Measurements from ENCODE around the gene GPATCH11. TPM values are rescaled to one million over a fixed set of nuclear protein-coding genes. Genes with fewer than 3 reads are reported as not detected.

Gene GPATCH11
- total RNA-seq, 1 experiment from 2014 or later: 16.4 TPM

DNA sequence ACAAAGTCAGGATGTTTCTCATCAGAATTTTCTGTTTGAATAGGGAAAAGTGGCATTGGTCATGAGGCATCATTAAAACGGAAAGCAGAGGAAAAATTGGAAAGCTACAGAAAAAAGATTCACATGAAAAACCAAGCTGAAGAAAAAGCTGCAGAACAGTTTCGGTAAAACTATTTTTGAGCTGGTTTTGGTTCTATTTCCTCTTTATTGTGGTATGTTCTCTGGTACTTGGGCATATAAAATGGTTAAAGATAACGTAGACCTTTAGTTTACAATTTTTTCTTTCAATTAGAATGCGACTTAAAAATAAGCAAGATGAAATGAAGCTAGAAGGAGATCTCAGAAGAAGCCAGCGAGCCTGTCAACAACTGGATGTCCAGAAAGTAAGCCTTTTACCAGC, 7.6 kb downstream of the GPATCH11 start:
- H3K4me1 ChIP-seq (ENCODE audit: low read length): peaks cover 58% of the 10 kb centered on the region

DNA sequence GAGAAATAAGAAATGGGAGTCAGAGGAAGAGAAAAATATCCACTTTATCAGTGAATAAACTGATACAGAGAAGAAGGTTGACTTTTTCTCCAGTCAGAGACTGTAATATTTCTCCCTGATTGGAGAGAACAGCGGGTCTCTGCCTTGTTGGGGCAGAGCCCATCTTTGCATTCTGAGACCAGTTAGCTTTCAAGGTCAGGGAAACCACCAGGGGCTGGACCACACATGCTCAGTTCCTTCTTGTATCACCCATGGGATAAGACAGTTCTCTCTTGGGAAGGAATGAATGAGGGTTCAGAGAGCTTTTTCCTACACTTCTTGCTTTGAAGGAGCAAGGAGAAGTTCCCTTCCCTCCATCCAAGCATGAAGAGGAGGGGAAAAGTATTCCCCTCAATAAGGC, 12.2 kb downstream of the GPATCH11 start:
- Histone ChIP-seq H4K20me1 (ENCODE audit: insufficient read depth, low read depth, low read length) (no peaks in the 10 kb centered on the region), H3K9me2 (replicated peaks; ENCODE audit: insufficient read depth, low read length) (no peaks in the 10 kb centered on the region), H3K9me3 (ENCODE audit: low read length) (no peaks in the 10 kb centered on the region), H3K4me2 (ENCODE audit: low read depth, low read length, poor library complexity, severe bottlenecking) (no peak overlapping the region), H2AFZ (ENCODE audit: low read length) (no peak overlapping the region), H3K79me2 (ENCODE audit: low read length) (no peaks in the 10 kb centered on the region), H3K4me3 (ENCODE audit: low read length) (no peak overlapping the region), H3K9ac (ENCODE audit: low read length) (no peak overlapping the region), H3K4me1 (ENCODE audit: low read length) (peaks cover 16% of the 10 kb centered on the region), H3K36me3 (ENCODE audit: insufficient read depth, low read length) (peaks cover 68% of the 10 kb centered on the region), H3K27me3 (ENCODE audit: low read length) (no peaks in the 10 kb centered on the region), H3K27ac (ENCODE audit: low read length) (0 out of 2 replicates have a peak overlapping the region, but pooled peaks have one; percentile 11)
- DNase-seq: no peak

More for the DNA sequence above, 7.6 kb downstream of the GPATCH11 start:
- Histone ChIP-seq H3K36me3 (ENCODE audit: insufficient read depth, low read length) (peaks cover 41% of the 10 kb centered on the region), H3K27ac (ENCODE audit: low read length) (peak overlapping the region; percentile 90), H3K79me2 (ENCODE audit: low read length) (peaks cover 11% of the 10 kb centered on the region), H3K27me3 (ENCODE audit: low read length) (no peaks in the 10 kb centered on the region), H3K4me3 (ENCODE audit: low read length) (peak overlapping the region; percentile 39), H3K9ac (ENCODE audit: low read length) (peak overlapping the region; percentile 52), H3K9me3 (ENCODE audit: low read length) (no peaks in the 10 kb centered on the region), H4K20me1 (ENCODE audit: insufficient read depth, low read depth, low read length) (no peaks in the 10 kb centered on the region), H3K4me2 (ENCODE audit: low read depth, low read length, poor library complexity, severe bottlenecking) (peak overlapping the region; percentile 73), H2AFZ (ENCODE audit: low read length) (0 out of 2 replicates have a peak overlapping the region, but pooled peaks have one; percentile 8), H3K9me2 (replicated peaks; ENCODE audit: insufficient read depth, low read length) (no peaks in the 10 kb centered on the region)
- peak; percentile 71 for DNase-seq

DNA sequence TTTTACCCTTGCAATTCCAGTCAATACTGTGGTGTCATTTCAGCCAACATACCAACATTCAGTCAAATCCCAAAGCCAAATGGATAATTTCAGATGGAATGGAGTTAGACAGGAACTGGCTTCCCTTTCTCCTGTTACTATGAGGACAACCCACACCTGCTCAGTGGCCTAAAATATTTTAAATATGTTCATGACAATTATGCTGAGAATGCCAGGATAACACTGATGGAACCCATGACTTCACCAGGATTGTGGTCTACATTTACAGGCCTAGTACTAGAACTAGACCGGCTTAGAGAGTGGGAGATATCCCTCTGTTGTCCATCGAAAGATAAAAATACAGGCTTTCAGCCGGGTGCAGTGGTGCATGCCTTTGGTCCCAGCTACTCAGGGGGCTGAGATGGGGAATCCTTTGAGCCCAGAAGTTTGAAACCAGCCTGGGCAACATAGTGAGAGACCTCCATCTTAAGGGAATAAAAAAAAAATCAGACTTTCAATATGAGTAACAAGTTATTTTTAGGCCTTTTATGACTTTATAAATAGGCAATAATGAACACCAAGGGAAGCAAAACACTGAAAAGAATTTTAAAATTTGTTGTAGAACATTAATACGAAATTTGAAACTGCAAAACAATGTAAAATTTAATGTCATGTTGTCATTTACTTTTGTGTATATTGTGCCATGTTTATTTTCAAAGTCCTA, 14.2 kb downstream of the GPATCH11 start:
- Histone ChIP-seq H3K9ac (ENCODE audit: low read length) (no peak overlapping the region), H2AFZ (ENCODE audit: low read length) (no peak overlapping the region), H3K27me3 (ENCODE audit: low read length) (no peaks in the 10 kb centered on the region), H3K9me3 (ENCODE audit: low read length) (no peaks in the 10 kb centered on the region), H3K79me2 (ENCODE audit: low read length) (no peaks in the 10 kb centered on the region), H3K27ac (ENCODE audit: low read length) (no peak overlapping the region), H4K20me1 (ENCODE audit: insufficient read depth, low read depth, low read length) (no peaks in the 10 kb centered on the region), H3K36me3 (ENCODE audit: insufficient read depth, low read length) (peaks cover 66% of the 10 kb centered on the region), H3K4me1 (ENCODE audit: low read length) (no peaks in the 10 kb centered on the region), H3K4me2 (ENCODE audit: low read depth, low read length, poor library complexity, severe bottlenecking) (no peak overlapping the region), H3K9me2 (replicated peaks; ENCODE audit: insufficient read depth, low read length) (no peaks in the 10 kb centered on the region), H3K4me3 (ENCODE audit: low read length) (no peak overlapping the region)
- DNase-seq: no peak

DNA sequence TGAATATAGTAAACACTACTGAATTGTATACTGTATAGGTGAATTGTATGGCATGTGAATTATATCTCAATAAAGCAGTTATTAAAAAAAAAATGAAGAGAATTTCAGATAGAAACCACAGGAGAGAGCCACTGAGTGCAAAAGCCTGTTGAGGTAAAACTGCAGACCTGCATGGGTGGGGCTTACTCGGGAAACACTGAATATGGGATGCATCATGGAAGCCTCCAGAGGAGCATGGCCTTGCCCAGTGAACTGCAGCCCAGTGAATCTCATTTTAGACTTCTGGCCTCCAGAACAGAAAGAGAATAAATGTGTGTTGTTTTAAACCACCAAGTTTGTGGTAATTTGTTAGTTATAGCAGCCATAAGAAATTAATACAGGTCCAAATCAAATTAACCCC, 15.7 kb downstream of the GPATCH11 start:
- Histone ChIP-seq H3K4me1 (ENCODE audit: low read length) (no peaks in the 10 kb centered on the region), H3K36me3 (ENCODE audit: insufficient read depth, low read length) (peaks cover 51% of the 10 kb centered on the region), H3K9me2 (replicated peaks; ENCODE audit: insufficient read depth, low read length) (no peaks in the 10 kb centered on the region), H3K4me3 (ENCODE audit: low read length) (no peak overlapping the region), H4K20me1 (ENCODE audit: insufficient read depth, low read depth, low read length) (no peaks in the 10 kb centered on the region), H3K27me3 (ENCODE audit: low read length) (no peaks in the 10 kb centered on the region), H3K9ac (ENCODE audit: low read length) (no peak overlapping the region), H3K4me2 (ENCODE audit: low read depth, low read length, poor library complexity, severe bottlenecking) (no peak overlapping the region), H3K9me3 (ENCODE audit: low read length) (no peaks in the 10 kb centered on the region), H3K79me2 (ENCODE audit: low read length) (no peaks in the 10 kb centered on the region), H3K27ac (ENCODE audit: low read length) (no peak overlapping the region), H2AFZ (ENCODE audit: low read length) (no peak overlapping the region)
- DNase-seq: no peak

DNA sequence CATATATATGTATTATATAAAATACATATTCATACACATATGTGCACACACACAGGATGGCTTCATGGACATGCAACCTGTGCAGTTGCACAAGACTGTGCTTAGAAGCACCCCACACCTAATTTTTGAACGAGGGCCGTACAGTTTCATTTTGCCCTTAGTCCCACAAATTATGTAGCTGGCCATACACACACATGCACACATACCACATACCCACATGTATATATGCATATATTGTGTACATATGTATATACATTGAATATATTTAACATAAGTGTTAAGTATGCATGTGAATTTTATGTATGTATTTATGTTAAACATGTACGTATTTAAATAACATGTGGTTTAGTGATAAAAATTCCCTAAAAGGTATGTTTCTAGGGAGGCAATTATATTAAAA, 18.3 kb downstream of the GPATCH11 start:
- no peak overlapping the region for H3K4me3 ChIP-seq (ENCODE audit: low read length)
- H3K27ac ChIP-seq (ENCODE audit: low read length): no peak overlapping the region
- H4K20me1 ChIP-seq (ENCODE audit: insufficient read depth, low read depth, low read length): no peaks in the 10 kb centered on the region
- no peaks in the 10 kb centered on the region for H3K4me1 ChIP-seq (ENCODE audit: low read length)
- H3K4me2 ChIP-seq (ENCODE audit: low read depth, low read length, poor library complexity, severe bottlenecking): no peak overlapping the region
- no peak overlapping the region for H2AFZ ChIP-seq (ENCODE audit: low read length)
- no peak overlapping the region for H3K9ac ChIP-seq (ENCODE audit: low read length)
- no peaks in the 10 kb centered on the region for H3K9me3 ChIP-seq (ENCODE audit: low read length)
- DNase-seq: no peak
- H3K36me3 ChIP-seq (ENCODE audit: insufficient read depth, low read length): peaks cover 49% of the 10 kb centered on the region
- H3K9me2 ChIP-seq (replicated peaks; ENCODE audit: insufficient read depth, low read length): no peaks in the 10 kb centered on the region
- H3K79me2 ChIP-seq (ENCODE audit: low read length): no peaks in the 10 kb centered on the region
- no peaks in the 10 kb centered on the region for H3K27me3 ChIP-seq (ENCODE audit: low read length)

DNA sequence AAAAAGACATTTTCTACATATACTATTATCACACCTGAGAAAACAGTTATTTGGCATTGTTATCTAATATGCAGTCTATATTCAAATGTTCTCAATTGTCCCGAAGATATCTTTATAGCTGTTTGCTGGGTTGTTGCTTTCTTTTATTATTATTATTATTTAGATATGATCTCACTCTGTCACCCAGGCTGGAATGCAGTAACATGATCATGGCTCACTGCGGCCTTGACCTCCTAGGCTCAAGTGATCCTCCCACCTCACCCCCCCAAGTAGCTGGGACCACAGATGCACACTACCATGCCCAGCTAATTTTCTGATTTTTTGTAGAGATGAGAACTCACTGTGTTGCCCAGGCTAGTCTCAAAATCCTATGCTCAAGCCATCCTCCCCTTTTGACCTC, 19.9 kb downstream of the GPATCH11 start:
- Histone ChIP-seq H4K20me1 (ENCODE audit: insufficient read depth, low read depth, low read length) (no peaks in the 10 kb centered on the region), H3K36me3 (ENCODE audit: insufficient read depth, low read length) (peaks cover 47% of the 10 kb centered on the region), H3K27ac (ENCODE audit: low read length) (no peak overlapping the region), H2AFZ (ENCODE audit: low read length) (no peak overlapping the region), H3K27me3 (ENCODE audit: low read length) (no peaks in the 10 kb centered on the region), H3K4me1 (ENCODE audit: low read length) (no peaks in the 10 kb centered on the region), H3K9ac (ENCODE audit: low read length) (no peak overlapping the region), H3K9me3 (ENCODE audit: low read length) (no peaks in the 10 kb centered on the region), H3K79me2 (ENCODE audit: low read length) (no peaks in the 10 kb centered on the region), H3K4me2 (ENCODE audit: low read depth, low read length, poor library complexity, severe bottlenecking) (no peak overlapping the region), H3K4me3 (ENCODE audit: low read length) (no peak overlapping the region), H3K9me2 (replicated peaks; ENCODE audit: insufficient read depth, low read length) (no peaks in the 10 kb centered on the region)
- no peak for DNase-seq

DNA sequence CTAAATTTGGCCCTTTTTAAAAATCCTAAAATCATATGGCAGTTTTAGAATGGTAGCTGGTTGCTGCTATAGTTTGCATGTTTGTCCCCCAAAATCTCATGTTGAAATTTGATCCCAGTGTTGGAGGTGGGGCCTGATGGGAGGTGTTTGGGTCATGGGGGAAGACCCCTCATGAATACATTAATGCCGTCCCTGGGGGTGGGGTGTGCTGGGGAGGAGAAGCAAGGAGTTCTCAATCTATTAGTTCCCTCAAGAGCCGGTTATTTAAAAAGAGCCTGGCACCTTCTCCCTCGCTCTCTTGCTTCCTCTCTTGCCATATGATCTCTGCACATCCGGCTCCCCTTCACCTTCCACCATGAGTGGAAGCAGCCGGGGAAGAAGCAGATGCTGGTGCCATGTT, 20.8 kb downstream of the GPATCH11 start:
- Histone ChIP-seq H3K4me2 (ENCODE audit: low read depth, low read length, poor library complexity, severe bottlenecking) (no peak overlapping the region), H3K9me3 (ENCODE audit: low read length) (no peaks in the 10 kb centered on the region), H4K20me1 (ENCODE audit: insufficient read depth, low read depth, low read length) (no peaks in the 10 kb centered on the region), H3K4me3 (ENCODE audit: low read length) (no peak overlapping the region), H3K4me1 (ENCODE audit: low read length) (no peaks in the 10 kb centered on the region), H3K27me3 (ENCODE audit: low read length) (no peaks in the 10 kb centered on the region), H3K9ac (ENCODE audit: low read length) (no peak overlapping the region), H3K79me2 (ENCODE audit: low read length) (no peaks in the 10 kb centered on the region), H2AFZ (ENCODE audit: low read length) (no peak overlapping the region), H3K9me2 (replicated peaks; ENCODE audit: insufficient read depth, low read length) (no peaks in the 10 kb centered on the region), H3K27ac (ENCODE audit: low read length) (no peak overlapping the region), H3K36me3 (ENCODE audit: insufficient read depth, low read length) (peaks cover 49% of the 10 kb centered on the region)
- DNase-seq: no peak

DNA sequence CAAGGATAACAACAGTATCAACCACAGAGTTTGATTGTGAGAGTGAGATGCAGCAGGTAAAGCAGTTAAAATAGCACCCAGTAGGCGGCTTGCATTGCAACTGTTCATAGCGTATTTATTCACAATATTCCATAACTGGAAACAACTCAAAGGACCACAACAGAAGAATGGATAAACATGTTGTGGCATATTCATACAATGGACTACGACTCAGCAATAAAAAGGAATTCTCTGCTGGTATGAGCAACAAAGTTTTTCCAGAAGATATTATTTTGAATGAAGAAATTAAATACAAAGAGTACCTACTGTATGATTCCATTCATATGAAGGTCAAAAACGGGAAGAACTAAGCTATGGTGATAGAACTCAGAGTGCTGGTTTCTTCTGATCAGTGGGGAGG, 25.2 kb downstream of the GPATCH11 start:
- DNase-seq: no peak
- H3K27me3 ChIP-seq (ENCODE audit: low read length): no peaks in the 10 kb centered on the region
- H3K79me2 ChIP-seq (ENCODE audit: low read length): peaks cover 9% of the 10 kb centered on the region; the same call in 1 of the 2 replicates
- no peaks in the 10 kb centered on the region for H4K20me1 ChIP-seq (ENCODE audit: insufficient read depth, low read depth, low read length)
- H3K9ac ChIP-seq (ENCODE audit: low read length): no peak overlapping the region
- H3K27ac ChIP-seq (ENCODE audit: low read length): no peak overlapping the region
- H3K9me2 ChIP-seq (replicated peaks; ENCODE audit: insufficient read depth, low read length): no peaks in the 10 kb centered on the region
- peaks cover 53% of the 10 kb centered on the region for H3K36me3 ChIP-seq (ENCODE audit: insufficient read depth, low read length)
- H3K4me1 ChIP-seq (ENCODE audit: low read length): no peaks in the 10 kb centered on the region
- H3K4me2 ChIP-seq (ENCODE audit: low read depth, low read length, poor library complexity, severe bottlenecking): no peak overlapping the region
- H3K4me3 ChIP-seq (ENCODE audit: low read length): no peak overlapping the region
- H3K9me3 ChIP-seq (ENCODE audit: low read length): no peaks in the 10 kb centered on the region
- no peak overlapping the region for H2AFZ ChIP-seq (ENCODE audit: low read length)

All from Karpas-422 (cell line).